Panc1 (cell line): ENCODE results near the gene PIGO. TPM values are rescaled to one million over a fixed set of nuclear protein-coding genes. Genes with fewer than 3 reads are reported as not detected.

Source experiments
- ATAC-seq: fragments of 200-7000 bp; cut with Tn5 transposase; 2 replicates; pipeline ENCODE4 v1.9.1; 2020; ENCODE audit warnings: mild to moderate bottlenecking, moderate library complexity
- BruUV-seq: library from RNA; stranded (reverse); fragments of 400-500 nt; replicated peaks from 2 replicates; lab custom pipeline; 2021; lab: Mats Ljungman, UMichigan
- CTCF ChIA-PET: fragments of 300-600 bp; sonication (Branson Sonifier 250); formaldehyde crosslinking; loops from one replicate; lab custom pipeline; 2022; ENCODE audit warnings: antibody characterized with exemption; lab: Charles Lee
- POLR2A ChIA-PET: fragments of 300-600 bp; sonication (Branson Sonifier 250); formaldehyde crosslinking; loops from one replicate; lab custom pipeline; 2022; ENCODE audit warnings: antibody characterized with exemption; lab: Charles Lee
- DNase-seq: peaks from one replicate; pipeline ENCODE4 v3.0.0-alpha.2; 2010; ENCODE audit warnings: low read depth, low spot score
- H3K27ac ChIP-seq: 2 replicates; pipeline ENCODE4 v1.5.1; 2011; ENCODE audit warnings: mild to moderate bottlenecking, low read length, inconsistent platforms
- H3K27me3 ChIP-seq: fragments of 200-500 bp; sonication (Bioruptor generic); 2 replicates; pipeline ENCODE4 v1.6.0; 2014; ENCODE audit warnings: low read length, inconsistent platforms; ENCODE audit not compliant: control insufficient read depth, insufficient read depth
- H3K36me3 ChIP-seq: fragments of 200-500 bp; sonication (Bioruptor generic); 2 replicates; pipeline ENCODE4 v1.5.1; 2014; ENCODE audit warnings: inconsistent platforms, mild to moderate bottlenecking, low read length, moderate library complexity; ENCODE audit not compliant: control insufficient read depth, insufficient read depth
- H3K4me1 ChIP-seq: 2 replicates; pipeline ENCODE4 v1.5.1; 2011; ENCODE audit warnings: inconsistent platforms, mild to moderate bottlenecking, low read length, moderate library complexity; ENCODE audit not compliant: control insufficient read depth, insufficient read depth
- H3K4me3 ChIP-seq, 2 experiments: 2 replicates each; pipeline ENCODE4 v1.5.1; 2011 to 2012; ENCODE audit warnings: low read depth in 2 of 2, low read length in 2 of 2, mild to moderate bottlenecking in 2 of 2, inconsistent platforms in 1 of 2, moderate library complexity in 1 of 2
- H3K9me3 ChIP-seq: fragments of 200-500 bp; sonication (Bioruptor generic); 2 replicates; pipeline ENCODE4 v1.5.1; 2014; ENCODE audit warnings: low read depth, mild to moderate bottlenecking, inconsistent platforms, low read length, moderate library complexity; ENCODE audit not compliant: control insufficient read depth, insufficient read depth
- CTCF ChIP-seq: fragments of 450-650 bp; IDR thresholded peaks from 2 replicates; pipeline ENCODE4 v1.5.1; 2017; ENCODE audit warnings: mild to moderate bottlenecking
- POLR2AphosphoS5 ChIP-seq: IDR thresholded peaks from 2 replicates; pipeline ENCODE4 v1.6.1; 2012; ENCODE audit warnings: mild to moderate bottlenecking, low read depth, low read length, moderate library complexity
- REST ChIP-seq, 2 experiments: IDR thresholded peaks; 2 replicates each; pipeline ENCODE4 v1.6.1; 2011 to 2012; ENCODE audit warnings: low read depth in 2 of 2, control low read depth in 1 of 2, low read length in 1 of 2, mild to moderate bottlenecking in 1 of 2, moderate library complexity in 1 of 2; ENCODE audit not compliant: insufficient read depth in 1 of 2
- SIN3A ChIP-seq: IDR thresholded peaks from 2 replicates; pipeline ENCODE4 v1.6.1; 2012; ENCODE audit warnings: low read depth, mild to moderate bottlenecking, low read length, moderate library complexity, borderline replicate concordance; ENCODE audit not compliant: insufficient read depth
- TCF7L2 ChIP-seq: IDR thresholded peaks from 2 replicates; pipeline ENCODE4 v1.6.1; 2011; ENCODE audit warnings: mild to moderate bottlenecking, low read depth, low read length, inconsistent platforms
- in situ Hi-C: cut with HindIII; loops from 2 replicates; pipeline ENCODE4 v1.10.0; 2016; ENCODE audit warnings: low sequenced_read_pairs, low pct_unique_long_range_greater_than_20kb
- intact Hi-C: fragments of 100-400 bp; cut with micrococcal nuclease; formaldehyde crosslinking; loops from one replicate; pipeline ENCODE4 v1.10.0; 2022; ENCODE audit not compliant: unreplicated experiment
- total RNA-seq: library from RNA; stranded (reverse); gene quantifications from one replicate; pipeline ENCODE4 v1.2.1, GENCODE V29; 2021; ENCODE audit not compliant: unreplicated experiment

Gene PIGO
- total RNA-seq, 1 experiment from 2014 or later: 58.7 TPM

- H3K9me3 ChIP-seq: no peaks in the 10 kb centered on the region
- H3K36me3 ChIP-seq: no peaks in the 10 kb centered on the region
- no peaks in the 10 kb centered on the region for H3K27me3 ChIP-seq
- no peak for ATAC-seq
- intact Hi-C loops (no loop called here), in situ Hi-C loops (no loop called here)
- ChIA-PET CTCF (no interaction called here), POLR2A (no interaction called here)
- H3K4me3 ChIP-seq: no peak overlapping the region
- no peak for TF ChIP-seq REST (IDR thresholded peaks at IDR 0.05; ENCODE audit: insufficient read depth in 1 of 2, low read depth in 2 of 2, low read length in 1 of 2)
- no peak for TF ChIP-seq SIN3A
- TF ChIP-seq POLR2AphosphoS5: no peak
- TF ChIP-seq CTCF: no peak
- H3K4me1 ChIP-seq: no peaks in the 10 kb centered on the region
- DNase-seq: no peak
- H3K27ac ChIP-seq: no peak overlapping the region
- no TSS peak for BruUV-seq
These were observed 11.3 kb downstream of the PIGO start for GRCh38 chr9:35085078-35085477.

- Histone ChIP-seq H3K36me3 (no peaks in the 10 kb centered on the region), H3K4me3 (peak within 1 kb of the TSS; percentile 86 to 87), H3K4me1 (peaks cover 7% of the 10 kb centered on the region), H3K27me3 (no peaks in the 10 kb centered on the region), H3K27ac (peak within 1 kb of the TSS; percentile 90), H3K9me3 (no peaks in the 10 kb centered on the region)
- TF ChIP-seq POLR2AphosphoS5 (peak; percentile 60), REST (IDR thresholded peaks at IDR 0.05; ENCODE audit: insufficient read depth in 1 of 2, low read depth in 2 of 2, low read length in 1 of 2) (no peak), CTCF (no peak), SIN3A (peak; percentile 85), TCF7L2 (no peak)
- DNase-seq (peak; percentile 73), ATAC-seq (peak; percentile 96)
- ChIA-PET CTCF (interaction anchor here (0.6 to 1.5 kb wide), 7 partner anchors 17 to 508 kb away, joined by 3 to 9 read pairs (median 4); no protein-coding TSS in a partner anchor), POLR2A (interaction anchor here (0.5 to 1.6 kb wide), 8 partner anchors 8 to 653 kb away, joined by 3 to 11 read pairs (median 5); partner anchors contain the start of gene STOML2)
- in situ Hi-C loops (no loop called here), intact Hi-C loops (no loop called here)
- no TSS peak for BruUV-seq
These were observed 16.7 kb downstream of the PIGO start, which contains the start of gene FANCG for GRCh38 chr9:35079426-35080341. Gene FANCG, minus strand, starts transcription at chr9:35079942. Its CDS starts 418 bp downstream, at chr9:35079524.
